Upper lobe of right lung (tissue), 1 donor: ENCODE data around the gene KCNT2. TPM values are rescaled to one million over a fixed set of nuclear protein-coding genes. Genes with fewer than 3 reads are reported as not detected.
A peak's percentile ranks its signal among the peaks of the same experiment; 100 is the strongest.

Experiments used
- ATAC-seq: fragments of 200-7000 bp; cut with Tn5 transposase; one replicate; pipeline ENCODE4 v1.9.1; 2020; ENCODE audit warnings: mild to moderate bottlenecking, moderate library complexity
- DNase-seq: peaks from one replicate; pipeline ENCODE4 v3.0.0-alpha.2; 2020
- H3K27ac ChIP-seq: fragments of 200-600 bp; one replicate; pipeline ENCODE4 v1.8.0; 2022
- H3K27me3 ChIP-seq: fragments of 200-600 bp; one replicate; pipeline ENCODE4 v1.8.0; 2022; ENCODE audit warnings: mild to moderate bottlenecking
- H3K36me3 ChIP-seq: fragments of 200-600 bp; one replicate; pipeline ENCODE4 v1.8.0; 2022
- H3K4me1 ChIP-seq: fragments of 200-600 bp; one replicate; pipeline ENCODE4 v1.8.0; 2022
- H3K4me3 ChIP-seq: fragments of 200-600 bp; one replicate; pipeline ENCODE4 v1.8.0; 2022; ENCODE audit warnings: mild to moderate bottlenecking
- H3K9me3 ChIP-seq: fragments of 200-600 bp; one replicate; pipeline ENCODE4 v1.8.0; 2022
- CTCF ChIP-seq: fragments of 200-600 bp; IDR thresholded peaks from one replicate; pipeline ENCODE4 v1.8.0; 2022; ENCODE audit warnings: antibody characterized with exemption
- intact Hi-C: fragments of 100-400 bp; cut with DNase I; formaldehyde crosslinking; loops from one replicate; pipeline ENCODE4 v1.11.0; 2022
- total RNA-seq: library from RNA; stranded (reverse); fragmentation: NEBNext Ultra II Directional; extraction: Animal tissue kit (Norgen Biotek cat#: 25700); gene quantifications from one replicate; pipeline ENCODE4 v1.2.1, GENCODE V29; 2021
- donor health status: DM: no; HTN: yes; CAD: no; lungs with severe emphysema.

Gene KCNT2
- total RNA-seq, 1 donor from 2014 or later = 8.1 TPM

- no peak for TF ChIP-seq CTCF
- peaks cover 11% of the 10 kb centered on the region for H3K27me3 ChIP-seq
- peak; percentile 7 for ATAC-seq
- no peak for DNase-seq
- no peaks in the 10 kb centered on the region for H3K36me3 ChIP-seq
- peaks cover 12% of the 10 kb centered on the region for H3K4me1 ChIP-seq
- H3K9me3 ChIP-seq = no peaks in the 10 kb centered on the region
- peak overlapping the region; percentile 55 for H3K4me3 ChIP-seq
- peak overlapping the region; percentile 34 for H3K27ac ChIP-seq
- intact Hi-C loops = no loop called here
Measured at GRCh38 chr1:196607981-196608380, 259 bp downstream of the KCNT2 start.

GRCh38 chr1:196603651-196604050, 4.6 kb downstream of the KCNT2 start:
- intact Hi-C loops = no loop called here
- ATAC-seq = no peak

GRCh38 chr1:196598942-196599748, 9.1 kb downstream of the KCNT2 start:
- no peak for DNase-seq

More at GRCh38 chr1:196603651-196604050, 4.6 kb downstream of the KCNT2 start:
- Histone ChIP-seq H3K27me3 (peaks cover 8% of the 10 kb centered on the region), H3K27ac (no peak overlapping the region), H3K9me3 (no peaks in the 10 kb centered on the region), H3K4me3 (no peak overlapping the region), H3K4me1 (peaks cover 10% of the 10 kb centered on the region), H3K36me3 (no peaks in the 10 kb centered on the region)
- TF ChIP-seq CTCF = no peak
- DNase-seq = no peak

GRCh38 chr1:196594700-196595099, 13.5 kb downstream of the KCNT2 start:
- DNase-seq = no peak
- Histone ChIP-seq H3K9me3 (no peaks in the 10 kb centered on the region), H3K4me3 (no peak overlapping the region), H3K4me1 (no peaks in the 10 kb centered on the region), H3K27me3 (no peaks in the 10 kb centered on the region), H3K27ac (no peak overlapping the region), H3K36me3 (no peaks in the 10 kb centered on the region)
- ATAC-seq = no peak
- no peak for TF ChIP-seq CTCF
- intact Hi-C loops = no loop called here

More at GRCh38 chr1:196598942-196599748, 9.1 kb downstream of the KCNT2 start:
- H3K9me3 ChIP-seq = no peaks in the 10 kb centered on the region
- ATAC-seq = no peak
- H3K4me1 ChIP-seq = no peaks in the 10 kb centered on the region
- H3K27me3 ChIP-seq = no peaks in the 10 kb centered on the region
- H3K36me3 ChIP-seq = no peaks in the 10 kb centered on the region
- no peak for TF ChIP-seq CTCF
- H3K4me3 ChIP-seq = no peak overlapping the region
- intact Hi-C loops = no loop called here
- no peak overlapping the region for H3K27ac ChIP-seq

- no peaks in the 10 kb centered on the region for H3K4me1 ChIP-seq
- H3K4me3 ChIP-seq = no peak overlapping the region
- ATAC-seq (no peak), DNase-seq (no peak)
- H3K27ac ChIP-seq = no peak overlapping the region
- H3K9me3 ChIP-seq = no peaks in the 10 kb centered on the region
- no peaks in the 10 kb centered on the region for H3K36me3 ChIP-seq
- no peak for TF ChIP-seq CTCF
- intact Hi-C loops = no loop called here
- H3K27me3 ChIP-seq = no peaks in the 10 kb centered on the region
Measured at GRCh38 chr1:196593955-196594354, 14.3 kb downstream of the KCNT2 start.
